GM19467 (cell line): ENCODE measurements around the gene FKBP3.
"Not testable (repeated sequence)": the region's sequence is repeated elsewhere in the genome, so short reads cannot be mapped to it uniquely, and the experiment has no call there.

ENCODE experiments used
- ATAC-seq: cut with Tn5 transposase; IDR thresholded peaks from one replicate; pipeline ENCODE4 v1.9.1; 2021; ENCODE audit warnings: mild to moderate bottlenecking, moderate library complexity; ENCODE audit not compliant: unreplicated experiment

The FKBP3 gene

GRCh38 chr14:45134051-45134958 lies at the start of gene FKBP3:
Gene FKBP3 (minus strand): TSS chr14:45134481. CDS start chr14:45134456, 25 bp downstream.
- peak; percentile 92 for ATAC-seq

DNA sequence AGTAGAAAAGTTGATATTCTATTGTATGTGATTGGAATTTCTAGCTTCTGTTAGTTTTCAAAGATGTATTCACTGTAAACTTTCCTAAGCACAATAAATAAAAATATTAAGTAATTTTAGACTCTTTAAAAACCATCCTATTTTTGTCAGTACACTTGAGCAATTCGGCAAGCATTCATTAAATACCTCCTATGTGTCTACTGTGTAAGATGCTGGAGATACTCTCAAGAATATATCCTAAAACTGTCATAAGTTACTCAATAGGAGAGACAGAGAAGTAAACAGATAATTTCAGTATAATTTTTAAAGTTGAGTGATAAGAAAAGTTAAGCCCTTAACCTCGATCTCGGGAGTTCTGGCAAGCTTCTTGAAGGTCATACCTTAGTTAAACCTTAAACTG lies 47.5 kb upstream of the FKBP3 start:
- ATAC-seq, result no peak

- ATAC-seq, result no peak
Measured at GRCh38 chr14:45181329-45181728, 47.0 kb upstream of the FKBP3 start.

DNA sequence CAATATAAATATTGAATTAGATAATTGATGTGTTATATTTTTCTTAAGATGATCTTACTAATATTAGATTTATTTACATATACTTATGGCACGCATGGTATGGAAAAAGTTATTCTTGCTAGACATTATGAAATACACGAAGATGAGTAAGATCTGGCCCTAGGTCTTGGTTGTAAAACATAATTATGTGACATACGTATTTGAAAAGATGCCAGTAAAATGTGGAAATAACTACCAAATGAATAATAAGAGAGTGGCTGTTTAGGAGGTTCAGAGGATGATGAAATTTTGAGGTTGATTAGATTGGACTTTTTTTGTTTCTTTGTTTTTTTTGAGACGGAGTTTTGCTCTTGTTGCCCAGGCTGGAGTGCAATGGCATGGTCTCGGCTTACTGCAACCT lies 42.8 kb upstream of the FKBP3 start:
- ATAC-seq, result no peak

GRCh38 chr14:45169906-45170305 lies 35.6 kb upstream of the FKBP3 start:
- ATAC-seq, result no peak

DNA sequence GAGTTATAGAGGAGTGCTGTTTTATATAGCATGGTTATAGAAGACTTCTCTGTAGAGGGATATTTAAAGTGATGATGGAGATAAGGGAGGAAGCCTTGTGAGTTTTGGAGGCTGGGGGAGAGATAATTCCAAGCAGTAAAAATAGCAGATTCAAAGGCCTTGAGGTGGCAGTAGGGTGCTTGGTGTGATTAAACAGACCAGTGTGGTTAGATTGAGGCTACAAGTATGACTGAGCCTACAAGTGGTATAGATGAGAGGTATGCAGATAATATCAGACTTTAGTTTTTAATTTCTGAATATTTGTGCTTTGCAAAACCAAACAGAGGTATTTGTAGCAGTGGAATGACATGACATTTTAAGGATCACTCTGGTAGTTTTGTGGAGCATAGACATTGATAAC lies 21.8 kb upstream of the FKBP3 start:
- ATAC-seq, result no peak

DNA sequence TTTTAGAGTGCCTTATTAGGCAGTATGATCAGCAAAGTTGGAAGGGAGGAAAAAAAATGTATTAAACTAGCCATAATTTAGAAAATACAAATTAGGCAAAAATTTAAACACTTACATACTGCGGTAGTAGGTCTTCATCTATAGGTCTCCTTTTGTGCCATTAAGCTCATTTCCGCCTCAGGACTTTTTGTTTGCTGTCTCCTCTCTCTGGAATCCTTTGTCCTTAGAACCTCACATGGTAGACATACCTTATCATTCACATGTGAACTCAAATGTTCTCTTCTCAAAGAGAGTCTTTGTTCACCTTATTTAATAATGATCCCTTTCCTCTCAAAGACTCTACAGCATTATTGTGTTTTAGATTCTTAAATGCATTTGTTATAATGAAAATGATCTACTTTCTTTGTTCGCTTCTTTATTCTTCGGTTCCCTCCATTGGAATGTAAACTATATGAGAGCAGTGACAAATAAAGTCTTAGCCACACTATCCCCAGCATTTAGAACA lies 16.2 kb upstream of the FKBP3 start:
- ATAC-seq, result no peak

DNA sequence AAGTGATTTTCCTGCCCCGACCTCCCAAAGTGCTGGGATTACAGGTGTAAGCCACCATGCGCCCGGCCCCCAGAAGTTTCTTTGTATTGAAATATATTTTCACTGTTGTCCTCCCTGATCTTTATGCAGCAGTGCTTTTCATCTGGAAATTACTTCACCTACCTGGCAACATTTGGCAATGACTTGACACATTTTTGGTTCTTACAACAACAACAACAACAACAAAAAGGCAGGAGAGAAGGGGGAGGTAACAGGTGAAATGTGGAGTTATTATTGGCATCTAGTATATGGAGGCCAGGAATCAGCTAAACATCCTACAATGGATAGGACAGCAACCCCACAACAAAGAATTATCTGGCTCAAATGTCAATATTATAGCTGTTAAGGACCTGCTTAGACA lies 15.3 kb upstream of the FKBP3 start:
- no peak for ATAC-seq

GRCh38 chr14:45145214-45145613 lies 10.9 kb upstream of the FKBP3 start:
- no peak for ATAC-seq

- ATAC-seq, result no peak
Measured at GRCh38 chr14:45144658-45145057, 10.4 kb upstream of the FKBP3 start.

DNA sequence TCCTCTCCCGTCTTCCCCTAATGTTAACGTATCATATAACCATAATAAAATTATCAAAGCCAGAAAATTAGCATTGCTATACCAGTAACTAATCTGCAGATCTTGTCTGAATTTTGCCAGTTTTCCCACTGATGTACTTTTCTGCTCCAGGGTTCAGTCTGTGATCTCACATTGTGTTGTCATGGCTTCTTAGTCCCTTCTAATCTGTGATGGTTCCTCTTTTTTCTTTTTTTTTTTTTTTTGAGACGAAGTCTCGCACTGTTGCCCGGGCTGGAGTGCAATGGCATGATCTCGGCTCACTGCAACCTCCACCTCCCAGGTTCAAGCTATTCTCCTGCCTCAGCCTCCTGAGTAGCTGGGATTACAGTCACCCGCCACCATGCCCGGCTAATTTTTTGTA lies 7.8 kb upstream of the FKBP3 start:
- ATAC-seq, result not testable (repeated sequence)

- no peak for ATAC-seq
Measured at GRCh38 chr14:45140661-45141187, 6.4 kb upstream of the FKBP3 start.

- ATAC-seq, result no peak
Measured at GRCh38 chr14:45136399-45136798, 2.1 kb upstream of the FKBP3 start.

- ATAC-seq, result peak; percentile 37
Measured at GRCh38 chr14:45135659-45136395, 1.5 kb upstream of the FKBP3 start, which contains the start of gene FANCM. Gene FANCM (plus strand): TSS chr14:45135930. CDS start chr14:45136032, 102 bp downstream.

DNA sequence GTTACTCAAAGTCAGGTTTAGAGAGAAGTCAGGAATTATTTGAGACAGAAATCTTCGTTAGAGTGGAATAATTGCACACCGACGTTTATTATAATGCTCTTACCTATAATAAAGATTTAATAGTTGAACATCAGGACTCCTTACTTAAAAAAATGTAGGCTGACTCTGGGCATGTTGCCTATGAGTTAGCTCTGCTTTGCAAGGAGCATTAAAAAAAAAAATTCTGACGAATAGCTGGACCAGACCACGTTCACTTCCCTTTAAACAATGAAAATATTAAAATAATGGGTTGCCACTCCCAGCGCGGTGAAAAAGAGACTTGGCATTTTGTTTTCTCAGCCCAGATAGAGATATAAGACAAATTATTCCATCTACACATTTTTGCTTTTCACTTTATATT lies 875 bp upstream of the FKBP3 start:
- no peak for ATAC-seq

GRCh38 chr14:45133683-45134050 lies 614 bp downstream of the FKBP3 start:
- ATAC-seq, result no peak

DNA sequence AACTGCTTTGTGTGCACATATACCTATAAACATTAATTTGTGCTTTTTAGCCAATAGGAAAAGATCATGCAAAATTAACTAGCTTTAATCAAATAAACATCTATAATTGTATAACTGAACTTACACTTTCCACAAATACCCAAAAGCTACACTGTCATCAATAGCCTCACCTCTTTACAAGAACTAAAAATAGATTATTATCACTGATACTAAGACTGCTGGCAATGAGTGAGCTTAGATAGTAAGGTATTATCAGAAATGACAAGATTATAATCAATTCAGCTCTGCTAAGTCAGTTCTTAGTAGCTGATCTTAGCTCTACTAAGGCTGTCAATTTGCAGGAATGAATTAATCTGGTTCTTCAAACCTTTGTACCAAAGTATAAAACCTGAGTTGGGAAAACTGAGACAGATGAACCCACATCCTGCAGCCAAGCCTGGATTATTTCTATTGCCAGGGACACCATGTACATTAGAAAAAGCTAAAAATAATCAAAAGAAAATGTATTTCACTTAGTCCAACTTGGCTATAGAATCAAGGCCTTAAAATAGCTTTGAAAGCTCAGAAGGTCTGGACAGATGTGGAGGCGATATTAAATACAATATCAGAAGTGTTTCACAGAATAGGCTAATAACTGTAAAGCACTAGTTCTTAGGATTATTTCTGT lies 5.2 kb downstream of the FKBP3 start:
- no peak for ATAC-seq

DNA sequence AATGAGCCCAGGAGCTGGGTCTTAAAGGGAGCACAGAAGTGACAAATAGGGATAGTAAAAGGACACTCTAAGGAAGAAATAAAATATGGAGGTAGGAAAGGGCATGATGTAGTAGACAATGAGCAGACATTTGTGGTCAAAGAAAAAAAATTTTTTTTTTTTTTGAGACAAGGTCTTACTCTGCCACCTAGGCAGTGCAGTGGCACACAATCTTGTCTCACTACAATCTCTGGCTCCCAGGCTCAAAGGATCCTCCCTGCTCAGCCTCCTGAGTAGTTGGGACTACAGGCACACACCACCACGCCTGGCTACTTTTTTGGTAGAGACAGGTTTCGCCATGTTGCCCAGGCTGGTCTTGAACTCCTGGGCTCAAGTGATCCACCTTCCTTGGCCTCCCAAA lies 8.5 kb downstream of the FKBP3 start:
- no peak for ATAC-seq

DNA sequence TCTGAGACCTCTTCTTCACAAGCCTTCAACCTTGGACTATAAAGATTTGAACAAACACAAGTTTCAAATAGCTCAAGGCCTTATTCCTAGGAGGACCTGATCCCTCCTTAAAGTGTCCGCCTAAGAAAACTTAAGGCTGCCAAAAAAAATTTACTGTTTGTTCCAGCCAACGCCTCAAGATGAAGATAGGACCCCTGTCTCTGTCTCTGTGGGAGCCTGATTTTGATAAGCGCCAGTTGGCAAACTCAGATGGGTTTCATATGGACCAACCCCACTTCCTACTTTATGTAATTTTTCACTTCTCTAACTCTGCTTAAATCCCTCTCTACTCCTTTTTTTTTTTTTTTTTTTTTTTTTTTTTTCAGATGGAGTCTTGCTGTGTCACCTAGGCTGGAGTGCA lies 11.0 kb downstream of the FKBP3 start:
- ATAC-seq, result no peak

- ATAC-seq, result no peak
Measured at GRCh38 chr14:45120096-45120495, 14.2 kb downstream of the FKBP3 start.

GRCh38 chr14:45118594-45118993 lies 15.7 kb downstream of the FKBP3 start:
- ATAC-seq, result no peak
